Osteoblast (primary cell): ENCODE data around the gene P4HTM. TPM values are rescaled to one million over a fixed set of nuclear protein-coding genes. Genes with fewer than 3 reads are reported as not detected.
A peak's percentile ranks its signal among the peaks of the same experiment; 100 is the strongest.

Experiments
- DNase-seq: peaks from one replicate; pipeline ENCODE4 v3.0.0; 2011; ENCODE audit warnings: low spot score, mixed read lengths; ENCODE audit not compliant: insufficient read length; ENCODE audit errors: missing footprints
- H2AFZ ChIP-seq: 2 replicates; pipeline ENCODE4 v1.6.0; 2011; ENCODE audit warnings: mild to moderate bottlenecking, low read length
- H3K27ac ChIP-seq: 2 replicates; pipeline ENCODE4 v1.5.1; 2011; ENCODE audit warnings: mild to moderate bottlenecking, low read depth, low read length, moderate library complexity
- H3K27me3 ChIP-seq: 2 replicates; pipeline ENCODE4 v1.6.0; 2012; ENCODE audit warnings: mild to moderate bottlenecking, control low read depth, inconsistent platforms, low read length, moderate library complexity; ENCODE audit not compliant: insufficient read depth
- H3K36me3 ChIP-seq: 2 replicates; pipeline ENCODE4 v1.5.1; 2011; ENCODE audit warnings: mild to moderate bottlenecking, low read length, control low read depth, moderate library complexity; ENCODE audit not compliant: insufficient read depth
- H3K4me1 ChIP-seq: 2 replicates; pipeline ENCODE4 v1.5.1; 2011; ENCODE audit warnings: mild to moderate bottlenecking, low read length, control low read depth, moderate library complexity; ENCODE audit not compliant: insufficient read depth
- H3K4me2 ChIP-seq: 2 replicates; pipeline ENCODE4 v1.6.0; 2011; ENCODE audit warnings: mild to moderate bottlenecking, low read length; ENCODE audit not compliant: insufficient read depth
- H3K4me3 ChIP-seq: fragments of 200-600 bp; sonication (generic); 3 replicates; pipeline ENCODE4 v1.5.1; 2012; ENCODE audit warnings: mild to moderate bottlenecking, low read length, inconsistent platforms; ENCODE audit not compliant: insufficient read depth
- H3K79me2 ChIP-seq: 2 replicates; pipeline ENCODE4 v1.6.0; 2012; ENCODE audit warnings: mild to moderate bottlenecking, low read length, control low read depth, inconsistent platforms; ENCODE audit not compliant: insufficient read depth
- H3K9me3 ChIP-seq: 2 replicates; pipeline ENCODE4 v1.5.1; 2011; ENCODE audit warnings: low read depth, low read length, control low read depth
- H4K20me1 ChIP-seq: 2 replicates; pipeline ENCODE4 v1.6.0; 2012; ENCODE audit warnings: mild to moderate bottlenecking, low read length, control low read depth; ENCODE audit not compliant: insufficient read depth
- total RNA-seq: library from RNA; depleted of rRNA; stranded (reverse); fragments of >200 nt; gene quantifications from 2 replicates; pipeline ENCODE4 v1.2.3, GENCODE V29; 2012
- TF ChIP-seq, protein P1 (sequence below): IDR thresholded peaks from 2 replicates; pipeline ENCODE4 v1.5.1; 2011; ENCODE audit warnings: mild to moderate bottlenecking, low read depth, low read length, moderate library complexity; ENCODE audit errors: extremely low read depth

Gene P4HTM
- total RNA-seq, 1 donor = 31.8 TPM

DNA sequence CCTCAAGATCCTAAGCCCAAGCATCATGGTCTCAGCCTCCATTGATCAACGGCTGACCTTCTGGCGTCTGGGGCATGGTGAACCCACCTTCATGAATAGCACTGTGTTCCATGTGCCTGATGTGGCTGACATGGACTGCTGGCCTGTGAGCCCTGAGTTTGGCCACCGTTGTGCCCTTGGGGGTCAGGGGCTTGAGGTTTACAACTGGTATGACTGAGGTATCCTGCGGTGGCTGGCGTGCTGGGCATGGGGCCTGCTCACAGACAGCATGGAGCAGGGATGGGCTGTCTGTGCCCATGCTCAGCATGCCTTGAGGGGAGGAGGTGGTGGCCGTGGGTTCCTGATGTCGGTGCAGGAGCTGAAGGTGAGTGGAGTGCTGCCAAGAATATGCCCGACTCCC, 25.0 kb downstream of the P4HTM start:
- peaks cover 42% of the 10 kb centered on the region for H4K20me1 ChIP-seq

GRCh38 chr3:49015765-49016164, 25.7 kb downstream of the P4HTM start:
- DNase-seq = peak; percentile 48
- Histone ChIP-seq H3K4me2 (no peak overlapping the region), H4K20me1 (peaks cover 42% of the 10 kb centered on the region), H3K79me2 (peaks cover 67% of the 10 kb centered on the region), H3K4me1 (peaks cover 21% of the 10 kb centered on the region), H3K36me3 (peaks cover 38% of the 10 kb centered on the region), H3K9me3 (no peaks in the 10 kb centered on the region), H2AFZ (no peak overlapping the region), H3K27ac (no peak overlapping the region), H3K27me3 (no peaks in the 10 kb centered on the region), H3K4me3 (no peak overlapping the region)
- TF ChIP-seq, protein P1, sequence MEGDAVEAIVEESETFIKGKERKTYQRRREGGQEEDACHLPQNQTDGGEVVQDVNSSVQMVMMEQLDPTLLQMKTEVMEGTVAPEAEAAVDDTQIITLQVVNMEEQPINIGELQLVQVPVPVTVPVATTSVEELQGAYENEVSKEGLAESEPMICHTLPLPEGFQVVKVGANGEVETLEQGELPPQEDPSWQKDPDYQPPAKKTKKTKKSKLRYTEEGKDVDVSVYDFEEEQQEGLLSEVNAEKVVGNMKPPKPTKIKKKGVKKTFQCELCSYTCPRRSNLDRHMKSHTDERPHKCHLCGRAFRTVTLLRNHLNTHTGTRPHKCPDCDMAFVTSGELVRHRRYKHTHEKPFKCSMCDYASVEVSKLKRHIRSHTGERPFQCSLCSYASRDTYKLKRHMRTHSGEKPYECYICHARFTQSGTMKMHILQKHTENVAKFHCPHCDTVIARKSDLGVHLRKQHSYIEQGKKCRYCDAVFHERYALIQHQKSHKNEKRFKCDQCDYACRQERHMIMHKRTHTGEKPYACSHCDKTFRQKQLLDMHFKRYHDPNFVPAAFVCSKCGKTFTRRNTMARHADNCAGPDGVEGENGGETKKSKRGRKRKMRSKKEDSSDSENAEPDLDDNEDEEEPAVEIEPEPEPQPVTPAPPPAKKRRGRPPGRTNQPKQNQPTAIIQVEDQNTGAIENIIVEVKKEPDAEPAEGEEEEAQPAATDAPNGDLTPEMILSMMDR = no peak

More for the DNA sequence above, 25.0 kb downstream of the P4HTM start:
- peak; percentile 44 for DNase-seq
- peaks cover 17% of the 10 kb centered on the region for H3K4me1 ChIP-seq
- H2AFZ ChIP-seq = no peak overlapping the region
- no peak overlapping the region for H3K4me2 ChIP-seq
- no peak overlapping the region for H3K4me3 ChIP-seq
- no peaks in the 10 kb centered on the region for H3K9me3 ChIP-seq
- TF ChIP-seq, protein P1 = no peak
- H3K27me3 ChIP-seq = no peaks in the 10 kb centered on the region
- peaks cover 38% of the 10 kb centered on the region for H3K36me3 ChIP-seq
- H3K79me2 ChIP-seq = peaks cover 64% of the 10 kb centered on the region
- no peak overlapping the region for H3K27ac ChIP-seq

DNA sequence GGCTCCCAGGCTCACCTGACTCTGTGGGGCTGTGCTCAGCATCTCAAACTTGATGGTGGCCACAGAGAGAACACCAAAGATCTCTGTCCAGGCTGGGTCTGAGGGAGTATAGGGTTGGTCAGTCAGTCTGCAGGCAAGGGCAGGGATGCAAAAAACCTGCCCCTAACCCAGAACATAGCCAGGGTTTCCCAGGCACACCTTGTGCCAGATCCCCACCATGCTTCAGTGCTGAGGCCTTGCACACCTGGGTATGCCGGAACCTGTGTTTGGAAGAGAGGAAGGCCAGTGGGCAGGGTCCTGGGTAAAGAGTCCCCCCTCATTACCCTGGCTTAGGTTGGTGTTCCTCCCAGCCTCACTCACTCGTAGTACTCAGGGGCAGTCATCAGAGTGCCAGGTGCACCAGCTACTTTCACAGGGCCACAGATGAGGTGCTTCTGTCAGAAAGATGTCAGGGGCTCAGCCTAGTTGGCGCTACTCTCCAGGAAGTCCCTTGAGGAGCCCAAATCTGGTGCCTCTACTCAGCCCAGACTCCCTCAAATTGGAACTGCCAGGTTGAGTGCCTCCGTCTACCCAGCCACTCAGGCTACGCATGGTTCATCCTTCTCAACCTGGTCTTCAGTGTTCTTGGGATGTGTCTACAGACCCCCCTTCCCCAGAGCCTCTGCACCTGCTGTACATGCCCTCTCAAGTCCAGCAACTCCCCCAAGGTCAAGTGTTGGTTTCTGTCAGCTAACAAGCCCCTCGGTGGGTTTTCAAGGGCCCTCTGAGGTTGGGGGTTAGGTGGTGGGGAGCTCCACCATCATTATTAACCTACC, 26.6 kb downstream of the P4HTM start:
- H3K4me1 ChIP-seq = peaks cover 21% of the 10 kb centered on the region
- peaks cover 64% of the 10 kb centered on the region for H3K79me2 ChIP-seq
- peak overlapping the region; percentile 90 for H3K4me2 ChIP-seq
- TF ChIP-seq, protein P1 = no peak
- H3K4me3 ChIP-seq = peak overlapping the region; percentile 92
- H3K36me3 ChIP-seq = peaks cover 38% of the 10 kb centered on the region
- no peak overlapping the region for H3K27ac ChIP-seq
- H4K20me1 ChIP-seq = peaks cover 39% of the 10 kb centered on the region
- no peaks in the 10 kb centered on the region for H3K9me3 ChIP-seq
- no peak overlapping the region for H2AFZ ChIP-seq
- DNase-seq = peak; percentile 80
- no peaks in the 10 kb centered on the region for H3K27me3 ChIP-seq

GRCh38 chr3:49017229-49017970, 27.4 kb downstream of the P4HTM start:
- H3K4me2 ChIP-seq = peak overlapping the region; percentile 90
- peak overlapping the region; percentile 66 for H2AFZ ChIP-seq
- peak overlapping the region; percentile 28 for H3K27ac ChIP-seq
- peaks cover 33% of the 10 kb centered on the region for H3K36me3 ChIP-seq
- H3K79me2 ChIP-seq = peaks cover 60% of the 10 kb centered on the region
- H3K4me3 ChIP-seq = peak overlapping the region; percentile 92
- no peaks in the 10 kb centered on the region for H3K27me3 ChIP-seq
- H4K20me1 ChIP-seq = peaks cover 33% of the 10 kb centered on the region
- H3K4me1 ChIP-seq = peaks cover 22% of the 10 kb centered on the region
- TF ChIP-seq, protein P1 = no peak
- DNase-seq = peak; percentile 78
- H3K9me3 ChIP-seq = no peaks in the 10 kb centered on the region
